CD4-positive, alpha-beta T cell treated with Interleukin-17A for 1 hour (primary cell): ENCODE measurements around the gene HSPBAP1.
A peak's percentile ranks its signal among the peaks of the same experiment; 100 is the strongest.

ENCODE experiments used
- DNase-seq: peaks from one replicate; pipeline ENCODE4 v3.0.0-alpha.2; 2020

HSPBAP1 gene, protein sequence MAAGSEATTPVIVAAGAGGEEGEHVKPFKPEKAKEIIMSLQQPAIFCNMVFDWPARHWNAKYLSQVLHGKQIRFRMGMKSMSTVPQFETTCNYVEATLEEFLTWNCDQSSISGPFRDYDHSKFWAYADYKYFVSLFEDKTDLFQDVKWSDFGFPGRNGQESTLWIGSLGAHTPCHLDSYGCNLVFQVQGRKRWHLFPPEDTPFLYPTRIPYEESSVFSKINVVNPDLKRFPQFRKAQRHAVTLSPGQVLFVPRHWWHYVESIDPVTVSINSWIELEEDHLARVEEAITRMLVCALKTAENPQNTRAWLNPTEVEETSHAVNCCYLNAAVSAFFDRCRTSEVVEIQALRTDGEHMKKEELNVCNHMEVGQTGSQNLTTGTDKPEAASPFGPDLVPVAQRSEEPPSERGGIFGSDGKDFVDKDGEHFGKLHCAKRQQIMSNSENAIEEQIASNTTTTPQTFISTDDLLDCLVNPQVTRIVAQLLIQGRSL

GRCh38 chr3:122793568-122794416 is at the start of gene HSPBAP1:
Gene HSPBAP1 (minus strand): TSS chr3:122793831. CDS start chr3:122793680, 151 bp downstream.
- peak; percentile 91 for DNase-seq

- no peak for DNase-seq
These were observed 42.0 kb upstream of the HSPBAP1 start for GRCh38 chr3:122835590-122835989.

GRCh38 chr3:122828281-122828680 is 34.6 kb upstream of the HSPBAP1 start:
- no peak for DNase-seq

GRCh38 chr3:122826278-122826677 is 32.6 kb upstream of the HSPBAP1 start:
- DNase-seq = no peak

DNA sequence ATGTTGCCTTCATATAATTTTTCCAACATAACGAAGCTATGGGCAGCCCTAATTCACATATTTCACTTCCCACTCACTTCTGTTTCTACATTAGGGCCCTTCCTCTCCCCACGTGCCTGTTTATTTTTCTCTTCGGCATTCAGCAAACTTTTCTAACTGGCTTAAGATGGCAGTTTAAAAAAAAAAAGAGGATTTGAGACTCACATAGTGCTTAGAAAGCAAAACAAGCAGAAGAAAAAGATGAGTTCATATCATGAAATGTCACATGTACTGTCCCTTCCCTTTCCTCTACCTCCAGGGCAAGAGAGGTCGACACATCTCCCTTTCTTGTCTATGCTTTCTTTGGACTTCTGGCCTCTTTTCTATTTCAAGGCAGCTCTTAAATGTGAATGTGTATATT is 31.8 kb upstream of the HSPBAP1 start:
- no peak for DNase-seq

DNA sequence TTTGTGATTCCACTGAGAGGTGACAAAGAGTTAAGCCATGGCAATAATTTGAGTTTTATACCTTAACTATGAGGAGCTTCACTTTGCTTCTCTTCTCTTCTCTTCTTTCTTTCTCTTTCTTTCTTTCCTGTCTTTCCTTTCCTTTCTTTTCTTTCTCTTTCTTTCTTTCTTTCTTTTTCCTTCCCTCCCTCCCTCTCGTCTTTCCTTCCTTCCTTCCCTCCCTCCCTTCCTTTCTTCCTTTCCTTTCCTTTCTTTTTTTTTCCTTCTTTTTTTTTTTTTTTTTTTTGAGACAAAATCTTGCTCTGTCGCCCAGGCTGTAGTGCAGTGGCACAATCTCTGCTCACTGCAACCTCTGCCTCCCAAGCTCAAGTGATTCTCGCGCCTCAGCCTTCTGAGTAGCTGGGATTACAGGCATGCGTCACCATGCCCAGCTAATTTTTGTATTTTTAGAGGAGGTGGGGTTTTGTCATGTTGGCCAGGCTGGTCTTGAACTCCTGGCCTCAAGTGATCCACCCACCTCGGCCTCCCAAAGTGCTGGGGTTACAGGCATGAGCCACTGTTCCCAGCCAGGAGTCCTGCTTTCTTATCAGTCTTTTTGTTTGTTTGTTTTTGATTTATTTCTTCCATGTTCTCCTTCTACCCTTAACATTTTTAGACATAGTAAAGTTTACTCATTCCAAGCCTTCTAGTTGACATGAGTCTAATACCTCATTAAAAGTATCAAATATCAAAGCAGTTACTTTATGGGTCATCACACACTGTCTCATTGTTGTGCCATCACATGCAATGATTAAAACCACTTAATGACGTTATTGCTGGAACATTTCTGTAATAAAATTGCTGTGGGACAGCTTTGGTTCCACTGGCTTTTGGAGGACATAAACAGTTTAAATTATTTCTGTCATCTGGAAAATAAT is 31.1 kb upstream of the HSPBAP1 start:
- DNase-seq = no peak

DNA sequence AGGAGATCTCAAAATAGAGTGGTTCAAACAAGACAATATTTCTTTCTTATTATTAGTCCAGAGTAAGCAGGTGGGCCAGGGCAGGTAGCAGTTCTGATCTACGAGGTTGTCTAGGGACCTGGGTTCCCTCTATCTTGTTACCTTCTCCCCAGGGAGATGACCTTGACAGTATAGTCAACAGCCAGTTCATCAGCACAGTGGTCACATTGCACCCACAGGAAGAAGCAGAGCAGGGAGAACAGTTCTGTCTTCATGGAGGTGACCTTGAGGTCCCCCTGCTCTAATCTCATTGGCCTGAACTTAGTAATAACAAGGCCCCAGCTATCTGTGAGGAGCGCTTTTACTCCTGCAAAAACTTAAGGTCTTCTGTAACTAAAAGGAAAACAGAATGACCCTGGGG is 23.0 kb upstream of the HSPBAP1 start:
- no peak for DNase-seq

DNA sequence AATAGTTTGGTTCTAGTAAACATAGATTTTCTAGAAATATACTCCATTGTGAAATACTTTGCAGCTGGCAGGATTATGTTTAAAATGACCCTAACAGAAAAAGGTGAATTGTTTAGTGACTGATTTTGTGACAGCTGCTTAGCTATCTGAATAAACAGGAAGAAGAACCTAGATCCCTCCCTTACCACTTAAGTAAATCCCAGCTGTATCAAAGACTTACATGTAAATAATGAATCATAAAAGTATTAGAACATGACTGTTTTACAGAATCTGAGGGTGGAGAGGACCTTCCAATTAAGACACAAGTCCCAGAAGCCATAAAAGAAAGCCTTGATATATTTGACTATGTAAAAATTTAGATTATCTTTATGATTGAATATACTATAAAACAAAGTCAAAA is 17.1 kb upstream of the HSPBAP1 start:
- no peak for DNase-seq

GRCh38 chr3:122803977-122804376 is 10.3 kb upstream of the HSPBAP1 start:
- no peak for DNase-seq

GRCh38 chr3:122802323-122802722 is 8.7 kb upstream of the HSPBAP1 start:
- DNase-seq = no peak

GRCh38 chr3:122800706-122801237 is 7.1 kb upstream of the HSPBAP1 start:
- DNase-seq = no peak

GRCh38 chr3:122800031-122800430 is 6.4 kb upstream of the HSPBAP1 start:
- no peak for DNase-seq

- DNase-seq = no peak
These were observed 5.7 kb upstream of the HSPBAP1 start for GRCh38 chr3:122799322-122799721.

GRCh38 chr3:122797291-122797690 is 3.7 kb upstream of the HSPBAP1 start:
- peak; percentile 5 for DNase-seq

DNA sequence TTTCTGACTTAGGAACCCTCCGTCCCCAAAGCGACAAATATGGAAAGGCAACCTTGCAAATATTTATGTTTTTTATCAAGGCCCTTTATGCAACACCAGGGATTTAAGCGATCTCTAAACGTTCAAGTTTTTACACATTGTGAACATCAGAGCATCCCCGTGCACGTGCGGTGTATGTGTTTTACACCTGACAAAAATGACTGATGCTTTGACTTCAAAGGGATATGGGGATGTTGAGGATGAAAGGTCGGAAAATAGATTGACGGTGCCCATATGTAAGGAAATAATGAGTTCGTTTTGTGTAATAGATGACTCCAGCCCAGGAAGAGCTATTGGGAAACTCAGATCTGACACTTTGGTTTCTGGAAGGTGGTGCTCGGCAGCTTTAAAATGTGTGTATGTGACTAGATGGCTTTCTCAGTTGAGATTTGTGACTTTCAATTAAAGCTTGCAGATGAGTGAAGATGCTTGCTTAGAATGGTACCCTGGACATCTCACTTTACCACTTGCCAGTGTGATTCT is 2.1 kb upstream of the HSPBAP1 start:
- no peak for DNase-seq

- DNase-seq = peak; percentile 80
These were observed 1.4 kb upstream of the HSPBAP1 start, which contains the start of gene SLC49A4 for GRCh38 chr3:122794779-122795673. Gene SLC49A4 (plus strand): TSS chr3:122795069. CDS start chr3:122795193, 124 bp downstream.

DNA sequence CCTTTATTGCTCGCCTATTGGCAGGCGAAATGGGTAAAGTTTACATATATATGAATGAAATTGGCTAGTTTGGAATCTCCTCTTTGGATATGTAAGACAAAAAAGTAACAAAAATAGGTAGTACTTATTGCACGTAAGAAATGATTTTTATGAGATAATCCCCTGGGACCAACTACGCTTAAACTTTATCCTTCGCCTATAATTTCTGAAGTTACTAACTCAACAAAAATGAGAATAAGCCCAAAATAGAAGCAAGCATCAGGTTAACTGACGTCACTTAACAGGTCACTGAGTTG is 800 bp upstream of the HSPBAP1 start:
- DNase-seq = no peak

DNA sequence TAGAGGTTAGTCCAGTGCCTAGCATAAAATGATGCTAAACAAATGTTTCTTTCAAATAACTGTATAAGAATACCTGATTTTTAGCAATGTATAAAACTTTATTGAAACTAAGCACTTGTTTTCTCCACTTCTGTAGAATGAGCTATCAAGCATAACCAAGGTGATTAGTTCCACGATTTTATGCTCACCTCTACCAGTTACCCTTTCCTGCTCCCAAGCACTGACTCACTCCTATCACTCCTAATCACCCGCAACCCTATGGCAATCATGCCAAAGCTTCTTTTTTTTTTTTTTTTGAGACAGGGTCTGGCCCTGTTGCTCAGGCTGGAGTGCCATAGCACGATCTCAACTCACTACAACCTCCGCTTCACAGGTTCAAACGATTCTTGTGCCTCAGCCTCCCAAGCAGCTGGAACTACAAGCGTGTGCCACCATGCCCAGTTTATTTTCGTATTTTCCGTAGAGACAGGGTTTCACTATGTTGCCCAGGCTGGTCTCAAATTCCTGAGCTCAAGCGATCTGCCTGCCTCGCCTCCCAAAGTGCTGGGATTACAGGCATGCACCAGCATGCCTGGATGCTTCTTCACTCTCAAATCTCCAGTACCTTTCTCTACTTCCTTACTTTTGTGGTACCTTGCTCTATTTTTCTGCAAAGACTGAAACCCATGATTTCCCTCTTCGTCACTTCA is 3.9 kb downstream of the HSPBAP1 start:
- DNase-seq = no peak

- peak; percentile 18 for DNase-seq
These were observed 5.8 kb downstream of the HSPBAP1 start for GRCh38 chr3:122787872-122788271.

DNA sequence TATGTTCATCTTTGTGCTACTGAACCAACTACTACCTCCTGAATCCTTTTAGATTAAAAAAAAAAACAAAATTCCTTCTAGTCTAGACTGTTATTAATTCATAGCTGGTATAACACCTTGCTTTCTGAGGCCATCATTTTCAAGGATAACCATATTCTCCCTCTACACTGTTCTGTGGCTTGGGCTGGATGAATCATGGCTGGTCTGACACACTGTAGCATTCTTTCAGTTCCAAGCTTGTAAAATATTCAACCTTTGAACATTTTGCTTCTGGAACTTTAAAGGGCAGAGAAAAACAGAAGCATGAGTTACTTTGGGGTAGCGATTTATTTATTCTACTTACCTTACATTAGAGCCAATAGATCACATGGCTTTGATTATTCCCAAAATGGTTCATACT is 7.6 kb downstream of the HSPBAP1 start:
- no peak for DNase-seq

GRCh38 chr3:122785231-122785630 is 8.4 kb downstream of the HSPBAP1 start:
- DNase-seq = no peak
